Left ventricle myocardium inferior (tissue), 1 donor: ENCODE measurements around the gene ARPP21. TPM values are rescaled to one million over a fixed set of nuclear protein-coding genes. Genes with fewer than 3 reads are reported as not detected.

Experiments used
- DNase-seq: peaks from one replicate; pipeline ENCODE4 v3.0.0-alpha.2; 2020
- H3K27ac ChIP-seq: fragments of 200-600 bp; replicated peaks from 2 replicates; pipeline ENCODE4 v1.8.0; 2021
- H3K27me3 ChIP-seq: fragments of 200-600 bp; 2 replicates; pipeline ENCODE4 v1.8.0; 2021; ENCODE audit warnings: low read depth
- H3K36me3 ChIP-seq: fragments of 200-600 bp; 2 replicates; pipeline ENCODE4 v1.8.0; 2021
- H3K4me1 ChIP-seq: fragments of 200-600 bp; 2 replicates; pipeline ENCODE4 v1.8.0; 2021
- H3K4me3 ChIP-seq: fragments of 200-600 bp; 2 replicates; pipeline ENCODE4 v1.8.0; 2021; ENCODE audit warnings: mild to moderate bottlenecking, moderate library complexity
- H3K9me3 ChIP-seq: fragments of 200-600 bp; replicated peaks from 2 replicates; pipeline ENCODE4 v1.8.0; 2021
- CTCF ChIP-seq: fragments of 200-600 bp; IDR thresholded peaks from 2 replicates; pipeline ENCODE4 v1.8.0; 2021; ENCODE audit warnings: antibody characterized with exemption, mild to moderate bottlenecking, borderline replicate concordance
- intact Hi-C: fragments of 100-400 bp; cut with micrococcal nuclease; formaldehyde crosslinking; loops from one replicate; pipeline ENCODE4 v1.11.0; 2022
- total RNA-seq: library from RNA; stranded (reverse); fragmentation: NEBNext Ultra II Directional; extraction: Animal tissue kit (Norgen Biotek cat#: 25700); gene quantifications from one replicate; pipeline ENCODE4 v1.2.1, GENCODE V29; 2021
- donor health status: DM: no; HTN: yes; CAD: no; lungs with severe emphysema.

ARPP21 gene
- total RNA-seq, 1 donor from 2014 or later, result not detected

DNA sequence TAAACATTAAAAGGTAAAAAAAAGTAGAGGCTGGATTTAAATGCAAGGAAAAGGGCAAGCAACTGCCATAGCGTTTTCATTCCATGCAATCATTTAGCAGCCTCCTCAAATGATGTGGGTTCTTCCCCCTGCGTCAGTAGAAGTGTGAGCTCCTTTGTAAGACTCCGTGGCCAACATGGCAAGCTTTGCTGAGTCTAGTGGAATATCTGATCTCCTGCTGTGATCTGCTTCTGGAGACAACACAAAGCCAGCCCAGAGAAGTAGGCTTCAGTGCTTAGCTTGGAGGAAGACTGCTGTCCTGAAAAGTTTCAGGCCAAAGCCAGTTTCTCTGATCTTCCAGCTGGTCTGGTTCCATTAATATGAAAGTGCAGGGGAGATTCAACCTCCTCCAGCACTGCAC, 70.4 kb downstream of the ARPP21 start:
- no peaks in the 10 kb centered on the region for H3K36me3 ChIP-seq
- intact Hi-C loops, result no loop called here

GRCh38 chr3:35710554-35710953, 71.2 kb downstream of the ARPP21 start:
- H3K4me1 ChIP-seq, result no peaks in the 10 kb centered on the region
- TF ChIP-seq CTCF, result no peak
- DNase-seq, result no peak
- no peak overlapping the region for H3K4me3 ChIP-seq
- H3K9me3 ChIP-seq, result no peaks in the 10 kb centered on the region
- H3K36me3 ChIP-seq, result no peaks in the 10 kb centered on the region
- H3K27ac ChIP-seq, result no peak overlapping the region
- intact Hi-C loops, result no loop called here
- H3K27me3 ChIP-seq, result no peaks in the 10 kb centered on the region

More for the DNA sequence above, 70.4 kb downstream of the ARPP21 start:
- Histone ChIP-seq H3K27me3 (no peaks in the 10 kb centered on the region), H3K27ac (no peak overlapping the region), H3K9me3 (no peaks in the 10 kb centered on the region), H3K4me3 (no peak overlapping the region), H3K4me1 (no peaks in the 10 kb centered on the region)
- no peak for TF ChIP-seq CTCF
- DNase-seq, result no peak

GRCh38 chr3:35718921-35719320, 79.6 kb downstream of the ARPP21 start:
- no peak for DNase-seq
- intact Hi-C loops, result no loop called here
- Histone ChIP-seq H3K9me3 (no peaks in the 10 kb centered on the region), H3K27ac (no peak overlapping the region), H3K36me3 (no peaks in the 10 kb centered on the region), H3K4me3 (no peak overlapping the region), H3K4me1 (no peaks in the 10 kb centered on the region), H3K27me3 (no peaks in the 10 kb centered on the region)
- no peak for TF ChIP-seq CTCF

DNA sequence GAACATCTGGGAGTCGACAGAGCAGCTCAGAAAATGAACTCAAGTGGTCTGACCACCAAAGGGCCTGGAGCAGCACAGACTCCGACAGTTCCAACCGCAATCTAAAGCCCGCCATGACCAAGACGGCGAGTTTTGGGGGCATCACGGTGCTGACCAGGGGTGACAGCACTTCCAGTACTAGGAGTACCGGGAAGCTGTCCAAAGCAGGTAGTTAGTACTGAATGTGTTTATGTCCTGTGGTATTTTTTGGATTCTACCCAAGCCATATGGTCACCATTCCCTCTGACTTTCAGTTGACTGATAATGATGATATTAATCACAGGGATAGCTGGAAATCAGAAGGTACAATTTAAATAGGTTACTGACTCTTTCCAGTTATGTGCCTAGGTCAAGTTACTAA, 82.3 kb downstream of the ARPP21 start:
- no peaks in the 10 kb centered on the region for H3K36me3 ChIP-seq
- intact Hi-C loops, result no loop called here

GRCh38 chr3:35722902-35723301, 83.6 kb downstream of the ARPP21 start:
- Histone ChIP-seq H3K4me1 (no peaks in the 10 kb centered on the region), H3K9me3 (no peaks in the 10 kb centered on the region), H3K36me3 (no peaks in the 10 kb centered on the region), H3K27ac (no peak overlapping the region), H3K27me3 (no peaks in the 10 kb centered on the region), H3K4me3 (no peak overlapping the region)
- intact Hi-C loops, result no loop called here
- DNase-seq, result no peak
- no peak for TF ChIP-seq CTCF

More for the DNA sequence above, 82.3 kb downstream of the ARPP21 start:
- H3K27me3 ChIP-seq, result no peaks in the 10 kb centered on the region
- no peaks in the 10 kb centered on the region for H3K4me1 ChIP-seq
- no peak for DNase-seq
- no peaks in the 10 kb centered on the region for H3K9me3 ChIP-seq
- H3K4me3 ChIP-seq, result no peak overlapping the region
- no peak for TF ChIP-seq CTCF
- no peak overlapping the region for H3K27ac ChIP-seq
